Activated CD8-positive, alpha-beta memory T cell treated with anti-CD3 and anti-CD28 coated beads, Interleukin-2, amount 50 U/mL, for 24 hours (primary cell): ENCODE results near the gene NECTIN1.

Source experiments
- DNase-seq: peaks from one replicate; pipeline ENCODE4 v3.0.0-alpha.2; 2020; ENCODE audit errors: extremely low read depth

Gene NECTIN1

DNA sequence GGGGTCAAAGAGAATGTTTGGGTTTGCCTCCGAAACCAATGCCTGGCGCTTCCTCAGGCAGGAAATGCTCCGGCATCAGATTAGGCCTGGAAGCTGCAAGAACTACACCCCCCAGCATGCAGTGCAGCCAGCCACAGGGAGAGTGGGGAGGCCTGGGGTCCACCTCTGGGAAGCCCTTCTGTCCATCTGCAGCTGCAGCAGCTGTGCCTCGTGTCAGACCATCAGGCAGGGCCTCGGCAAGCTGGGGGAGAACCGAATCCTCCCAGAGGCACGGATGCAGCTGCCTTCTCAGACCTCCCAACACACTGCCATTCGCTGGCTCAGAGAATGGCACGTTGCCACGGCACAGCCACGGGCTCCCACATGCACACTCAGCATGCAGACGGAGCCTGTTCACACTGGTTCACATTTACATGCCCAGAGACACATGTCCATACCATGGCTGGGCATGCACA lies 57.4 kb downstream of the NECTIN1 start:
- no peak for DNase-seq

GRCh38 chr11:119671051-119671450 lies 57.9 kb downstream of the NECTIN1 start:
- no peak for DNase-seq

GRCh38 chr11:119669487-119669886 lies 59.5 kb downstream of the NECTIN1 start:
- no peak for DNase-seq

GRCh38 chr11:119668676-119669075 lies 60.3 kb downstream of the NECTIN1 start:
- no peak for DNase-seq

- no peak for DNase-seq
Observed at GRCh38 chr11:119666463-119667131, 62.4 kb downstream of the NECTIN1 start.

- DNase-seq, result no peak
Observed at GRCh38 chr11:119666061-119666460, 62.9 kb downstream of the NECTIN1 start.

DNA sequence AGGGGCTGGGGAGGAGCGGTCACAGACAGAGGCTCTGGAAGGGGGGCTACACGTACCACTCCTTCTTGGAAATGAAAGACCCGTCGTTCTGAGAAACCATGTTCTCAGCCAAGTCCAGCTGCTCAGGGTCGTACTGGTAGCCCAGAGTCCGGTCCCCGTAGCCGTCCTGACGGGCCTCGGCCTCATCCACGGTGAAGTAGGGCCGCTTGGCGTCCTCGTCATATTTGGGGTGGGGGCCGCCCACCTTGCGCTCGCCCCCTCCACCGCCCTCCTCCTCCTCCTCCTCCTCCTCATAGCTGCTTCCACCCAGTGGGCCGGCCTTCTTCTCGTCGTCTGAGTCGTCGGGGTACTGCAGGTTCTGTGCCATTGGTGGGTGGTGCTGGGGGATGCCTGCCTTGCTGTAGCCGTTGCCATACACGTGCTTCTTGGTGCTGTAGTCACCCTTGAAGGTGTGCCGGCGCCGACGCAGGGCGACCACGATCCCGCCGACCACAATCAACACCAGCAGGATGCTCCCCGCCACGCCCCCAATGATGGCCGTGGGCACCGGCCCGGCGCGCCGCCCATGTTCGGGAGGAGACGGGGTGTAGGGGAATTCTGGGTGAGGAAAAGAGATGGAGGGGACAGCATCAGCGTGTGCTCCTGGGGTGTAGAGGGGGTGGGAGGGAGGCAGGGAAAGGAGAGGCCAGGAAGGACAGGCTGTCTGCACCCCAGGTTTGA lies 64.1 kb downstream of the NECTIN1 start:
- DNase-seq, result no peak

GRCh38 chr11:119664063-119664572 lies 64.9 kb downstream of the NECTIN1 start:
- no peak for DNase-seq

GRCh38 chr11:119663279-119663678 lies 65.7 kb downstream of the NECTIN1 start:
- DNase-seq, result no peak

GRCh38 chr11:119661226-119661625 lies 67.8 kb downstream of the NECTIN1 start:
- no peak for DNase-seq

- DNase-seq, result no peak
Observed at GRCh38 chr11:119659971-119660723, 68.9 kb downstream of the NECTIN1 start.

DNA sequence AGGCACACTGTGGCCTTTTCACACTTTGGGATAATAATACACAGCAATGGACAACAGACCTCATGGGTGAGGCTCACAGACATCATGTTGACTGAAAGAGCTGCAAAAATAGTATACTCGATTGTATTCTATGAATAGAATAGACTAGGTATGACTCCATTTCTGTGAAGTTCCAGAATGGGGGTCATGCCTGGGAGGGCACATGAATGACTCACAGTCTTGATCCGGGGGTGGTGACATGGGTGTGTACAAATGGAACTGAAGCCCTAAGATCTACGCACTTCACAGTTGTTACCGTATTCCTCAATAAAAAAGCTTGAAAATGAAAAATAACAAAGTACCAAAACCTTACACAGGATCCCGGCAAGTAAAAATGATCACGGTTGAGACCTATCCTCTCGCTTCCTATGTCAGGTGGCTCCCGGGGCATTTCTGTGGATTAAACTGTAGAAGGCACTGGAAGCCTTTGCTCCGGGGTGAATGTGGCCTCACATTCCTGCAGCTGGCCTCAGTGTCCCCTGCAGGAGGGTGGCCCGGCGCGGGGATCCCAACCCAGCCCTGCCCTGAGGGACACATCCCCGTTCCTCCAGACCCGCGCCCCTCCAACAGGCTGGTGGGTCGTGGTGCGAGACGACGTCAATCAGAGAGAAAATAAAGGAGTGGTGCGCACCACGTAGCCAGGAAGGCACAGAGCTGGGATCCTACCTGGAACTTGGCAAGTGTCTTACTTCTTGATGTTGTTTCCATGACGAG lies 75.9 kb downstream of the NECTIN1 start:
- no peak for DNase-seq

- DNase-seq, result no peak
Observed at GRCh38 chr11:119651802-119652584, 77.0 kb downstream of the NECTIN1 start.

- no peak for DNase-seq
Observed at GRCh38 chr11:119650251-119650650, 78.7 kb downstream of the NECTIN1 start.

DNA sequence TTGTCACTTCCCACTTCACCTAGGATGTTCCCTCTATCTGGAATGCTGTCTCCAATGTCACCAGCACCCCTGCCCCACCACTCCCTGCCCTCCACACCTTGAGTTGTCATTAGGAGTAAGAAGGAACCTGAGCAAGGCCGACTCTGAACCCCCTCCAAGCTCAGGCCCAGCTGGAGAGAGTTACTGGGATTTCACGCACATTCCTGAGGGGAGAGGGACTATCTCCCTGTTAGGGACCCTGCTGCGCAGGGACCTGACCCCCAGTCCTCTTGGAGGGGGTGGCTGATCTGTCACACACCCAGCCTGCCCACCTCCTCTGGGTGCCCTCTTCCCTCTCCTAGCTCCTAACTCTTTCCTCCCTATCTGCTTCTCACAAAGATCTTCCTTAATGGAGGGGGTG lies 81.7 kb downstream of the NECTIN1 start:
- DNase-seq, result no peak

- DNase-seq, result no peak
Observed at GRCh38 chr11:119645018-119645417, 84.0 kb downstream of the NECTIN1 start.

- no peak for DNase-seq
Observed at GRCh38 chr11:119644502-119644901, 84.5 kb downstream of the NECTIN1 start.

GRCh38 chr11:119643876-119644225 lies 85.1 kb downstream of the NECTIN1 start:
- DNase-seq, result no peak

DNA sequence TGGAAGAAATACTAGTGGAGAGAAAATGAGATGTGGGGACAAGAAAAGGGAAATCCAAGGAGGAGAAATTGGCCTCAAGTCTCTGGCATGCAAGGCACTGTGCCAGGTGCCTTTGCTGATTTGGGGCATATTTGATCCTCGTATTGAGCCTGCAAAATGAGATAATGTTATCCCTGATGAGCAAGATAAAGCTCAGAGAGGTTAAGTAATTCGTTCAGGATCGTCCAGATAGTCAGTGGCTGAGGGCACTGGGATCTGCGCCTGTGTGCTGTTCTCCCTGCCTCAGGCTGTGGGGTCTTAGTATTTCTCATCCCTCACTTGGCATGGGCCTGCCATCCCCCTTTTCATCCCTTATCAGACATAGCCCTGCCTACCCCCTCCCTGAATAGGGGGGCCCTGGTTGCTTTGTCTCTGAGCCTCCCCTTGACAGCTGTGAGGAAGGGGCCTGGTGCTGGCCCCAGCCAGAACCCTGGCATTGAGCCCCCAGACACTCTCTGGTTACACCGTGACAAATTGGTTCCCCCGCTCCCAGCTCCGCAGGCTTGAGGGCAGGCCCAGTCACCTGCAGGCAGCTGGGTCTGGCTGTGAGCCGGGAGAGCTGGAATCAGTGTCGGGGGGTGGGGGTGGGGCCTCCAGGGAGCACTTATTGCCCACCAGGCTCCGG lies 85.7 kb downstream of the NECTIN1 start:
- DNase-seq, result no peak

- no peak for DNase-seq
Observed at GRCh38 chr11:119641983-119642745, 86.8 kb downstream of the NECTIN1 start.
